ENCODE measurements around the gene GREM2.

GREM2 gene

DNA sequence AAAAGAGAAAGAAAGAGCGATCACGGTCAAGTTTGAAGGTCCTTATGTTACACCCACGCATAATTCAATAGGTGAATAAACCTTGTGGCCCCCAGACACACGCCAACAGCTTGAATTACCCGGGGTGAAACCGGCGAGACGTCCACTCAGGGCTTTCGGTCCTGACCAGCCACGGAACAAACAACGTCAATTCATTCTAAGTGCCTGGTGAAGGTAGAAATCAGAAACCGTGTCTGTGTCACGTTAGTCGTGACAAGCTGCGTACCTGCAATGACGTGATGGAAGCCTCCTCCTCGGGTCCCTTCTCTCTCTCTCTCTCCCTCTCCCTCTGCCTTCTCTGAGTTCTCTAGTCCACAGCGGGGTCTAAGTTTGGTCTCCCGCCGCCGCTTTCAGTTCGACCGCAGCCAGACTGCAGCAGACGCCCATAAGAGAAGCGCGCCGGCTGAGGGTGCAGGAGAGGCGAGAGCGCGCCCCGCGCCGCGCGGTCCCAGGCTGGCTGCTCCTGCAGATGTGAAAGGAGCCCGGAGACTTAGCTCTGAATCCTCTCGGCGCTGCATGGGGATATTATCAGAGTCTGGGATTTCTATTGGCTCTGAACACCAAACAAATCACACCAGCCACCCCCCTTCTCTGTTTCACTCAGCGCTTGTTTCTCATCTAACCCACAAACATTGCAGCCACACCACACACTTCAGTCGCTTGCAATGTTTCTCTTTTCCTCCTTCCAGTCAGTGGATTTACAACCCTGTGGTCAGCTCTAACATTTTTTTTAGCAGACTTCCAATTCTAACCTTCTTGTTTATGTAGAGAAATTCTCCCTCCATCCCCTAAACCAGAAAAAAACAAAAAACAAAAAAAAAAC lies at the start of gene GREM2:
TSS of gene GREM2 (minus strand) at position 537 of the 862 bp plus-strand sequence. CDS start 118,680 bp downstream, outside the sequence.
- ChIA-PET CTCF (interaction anchor here (1.0 to 3.0 kb wide), 7 partner anchors 10 to 423 kb away, joined by 3 to 15 read pairs (median 4); no protein-coding TSS in a partner anchor), POLR2A (interaction anchor here (0.9 to 1.1 kb wide), 6 partner anchors 10 to 907 kb away, joined by 3 to 4 read pairs (median 4); no protein-coding TSS in a partner anchor)
- peak within 1 kb of the TSS; percentile 69 for H3K4me3 ChIP-seq (ENCODE audit: low read depth, low read length)
- peak; percentile 69 for DNase-seq (ENCODE audit: low read depth, low spot score)
- TF ChIP-seq CTCF (IDR thresholded peaks at IDR 0.05; ENCODE audit: insufficient read depth, low read length, missing control alignments): no peak

DNA sequence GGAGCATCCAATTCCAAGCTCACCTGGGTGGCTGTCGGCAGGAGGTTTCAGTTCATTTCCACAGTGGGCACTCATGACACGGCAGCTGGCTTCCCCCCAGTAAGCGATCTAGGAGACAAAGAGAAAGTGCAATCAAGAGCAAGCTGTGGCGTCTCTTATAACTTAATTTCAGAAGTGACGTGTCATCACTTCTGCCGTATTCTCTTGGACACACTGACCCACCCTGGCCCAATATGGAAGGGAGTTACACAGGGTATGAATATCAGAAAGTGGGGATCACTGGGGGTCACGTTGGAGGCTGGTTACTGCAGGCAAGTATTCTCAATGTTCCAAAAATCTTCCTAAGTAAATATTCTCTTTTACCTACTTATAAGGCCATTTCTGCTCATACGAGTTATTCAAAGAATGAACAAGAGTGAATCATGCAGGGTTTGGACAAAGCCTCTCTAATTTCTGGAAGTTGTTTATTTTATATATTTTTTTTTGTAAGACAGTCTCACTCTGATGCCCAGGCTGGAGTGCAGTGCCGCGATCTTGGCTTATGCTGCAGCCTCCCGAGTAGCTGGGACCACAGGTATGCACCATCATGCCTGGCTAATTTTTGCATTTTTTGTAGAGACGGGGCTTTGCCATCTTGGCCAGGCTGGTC lies 46.5 kb upstream of the GREM2 start:
- no peak overlapping the region for H3K4me3 ChIP-seq (ENCODE audit: low read depth, low read length)
- ChIA-PET CTCF (no interaction called here), POLR2A (interaction anchor here (0.5 to 1.0 kb wide), 3 partner anchors 29 to 628 kb away, joined by 3 to 4 read pairs (median 3); partner anchors contain the start of gene GREM2)
- peak; percentile 23 for DNase-seq (ENCODE audit: low read depth, low spot score)
- no peak for TF ChIP-seq CTCF (IDR thresholded peaks at IDR 0.05; ENCODE audit: insufficient read depth, low read length, missing control alignments)

GRCh38 chr1:240656531-240656930 lies 44.6 kb upstream of the GREM2 start:
- no peak for DNase-seq (ENCODE audit: low read depth, low spot score)
- no peak for TF ChIP-seq CTCF (IDR thresholded peaks at IDR 0.05; ENCODE audit: insufficient read depth, low read length, missing control alignments)
- H3K4me3 ChIP-seq (ENCODE audit: low read depth, low read length): no peak overlapping the region
- ChIA-PET CTCF (interaction anchor here (0.8 kb wide), 1 partner anchor 17 kb away, joined by 3 read pairs; no protein-coding TSS in a partner anchor), POLR2A (interaction anchor here (0.6 kb wide), 1 partner anchor 827 kb away, joined by 5 read pairs; no protein-coding TSS in a partner anchor)

DNA sequence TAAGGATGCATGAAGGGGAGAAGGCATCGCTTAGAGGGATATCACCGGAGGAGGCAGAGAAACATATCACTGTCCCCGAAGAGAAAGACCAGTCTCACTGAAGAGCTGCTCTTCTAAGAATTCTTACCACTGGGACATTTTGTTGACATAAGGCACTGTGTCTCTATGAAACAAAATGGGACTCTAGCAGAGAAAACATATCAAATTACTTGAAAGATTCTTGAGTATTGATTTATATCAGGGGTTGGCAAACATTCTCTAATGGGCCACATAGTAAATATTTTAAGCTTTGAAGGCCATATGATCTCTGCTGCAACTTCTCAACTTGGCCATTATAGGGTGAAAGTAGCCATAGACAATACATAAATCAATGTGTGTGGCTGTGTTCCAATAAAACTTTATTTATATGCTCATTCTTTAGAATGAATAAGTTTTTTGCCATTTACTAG lies 41.0 kb upstream of the GREM2 start:
- no peak for DNase-seq (ENCODE audit: low read depth, low spot score)
- ChIA-PET CTCF (no interaction called here), POLR2A (no interaction called here)
- TF ChIP-seq CTCF (IDR thresholded peaks at IDR 0.05; ENCODE audit: insufficient read depth, low read length, missing control alignments): no peak
- H3K4me3 ChIP-seq (ENCODE audit: low read depth, low read length): no peak overlapping the region

- CTCF ChIA-PET: no interaction called here
- POLR2A ChIA-PET: no interaction called here
- H3K4me3 ChIP-seq (ENCODE audit: low read depth, low read length): no peak overlapping the region
- DNase-seq (ENCODE audit: low read depth, low spot score): no peak
- TF ChIP-seq CTCF (IDR thresholded peaks at IDR 0.05; ENCODE audit: insufficient read depth, low read length, missing control alignments): no peak
These were observed 40.6 kb upstream of the GREM2 start for GRCh38 chr1:240652549-240652948.

GRCh38 chr1:240650877-240651276 lies 38.9 kb upstream of the GREM2 start:
- ChIA-PET POLR2A (no interaction called here), CTCF (interaction anchor here (1.0 to 1.5 kb wide), 2 partner anchors 40 to 48 kb away, joined by 3 read pairs; no protein-coding TSS in a partner anchor)
- no peak for TF ChIP-seq CTCF (IDR thresholded peaks at IDR 0.05; ENCODE audit: insufficient read depth, low read length, missing control alignments)
- H3K4me3 ChIP-seq (ENCODE audit: low read depth, low read length): no peak overlapping the region
- no peak for DNase-seq (ENCODE audit: low read depth, low spot score)

Data from AG04449 (cell line).